ENCODE data around the gene DUS2. TPM values are rescaled to one million over a fixed set of nuclear protein-coding genes. Genes with fewer than 3 reads are reported as not detected.

DUS2 gene
- total and polyA plus RNA-seq, 9 of the 15 experiments (the other 6 are each of a cell fraction or from before 2014, with no cell fraction given): 5.8 to 22.5 (median 20.6) TPM

DNA sequence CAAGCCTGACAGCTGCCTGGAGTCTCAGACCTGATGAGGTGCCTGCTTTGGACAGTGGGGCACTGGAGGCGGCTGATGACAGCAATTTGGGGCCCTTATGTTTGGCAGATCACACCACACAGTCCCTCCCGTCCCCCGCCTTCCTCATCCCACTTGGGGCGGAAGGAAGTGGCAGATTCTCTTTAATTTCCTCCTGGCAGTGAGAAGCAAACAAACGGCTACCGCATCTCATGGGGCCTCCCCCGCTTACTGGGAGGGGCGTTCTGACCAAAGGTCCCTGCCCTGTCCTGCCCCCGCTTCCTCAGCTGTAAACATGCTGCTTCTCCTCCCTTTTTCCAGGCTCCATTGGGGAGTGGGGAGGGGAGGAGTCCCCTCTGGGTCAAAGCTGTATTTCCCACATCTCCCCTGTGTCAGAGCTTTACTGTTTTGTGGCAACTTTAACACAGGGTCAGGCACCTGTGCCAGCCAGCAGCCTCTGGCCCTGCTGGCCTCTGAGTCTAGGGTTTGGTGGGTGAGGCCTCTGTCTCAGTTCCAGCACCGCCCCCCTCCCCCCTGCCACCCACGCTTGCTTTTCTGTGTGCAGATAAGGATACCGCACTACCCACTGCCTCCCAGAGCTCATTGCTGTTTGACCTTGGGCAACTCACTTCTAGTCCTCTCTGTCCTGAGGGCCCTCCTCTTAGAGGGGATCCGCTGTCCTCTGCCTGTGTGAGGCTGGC lies 56.7 kb downstream of the DUS2 start (continued):
- TF ChIP-seq ZNF184 (CRISPR knock-in tag; IDR thresholded peaks at IDR 0.05) (no peak), ZNF311 (CRISPR knock-in tag; IDR thresholded peaks at IDR 0.05) (peak; percentile 59; the same call in 1 of the 2 replicates), HIVEP1 (CRISPR knock-in tag; IDR thresholded peaks at IDR 0.05) (peak; percentile 79; the same call in 1 of the 2 replicates), ZNF707 (CRISPR knock-in tag; conservative IDR thresholded peaks at IDR 0.05) (no peak), ZNF699 (CRISPR knock-in tag; IDR thresholded peaks at IDR 0.05; ENCODE audit: insufficient replicate concordance) (peak; percentile 6), ZNF263 (CRISPR knock-in tag; IDR thresholded peaks at IDR 0.05; ENCODE audit: borderline replicate concordance) (peak; percentile 89), HDAC2 (IDR thresholded peaks at IDR 0.05) (peak; percentile 60; the same call in 1 of the 2 replicates), EHMT2 (IDR thresholded peaks at IDR 0.05) (no peak), ZKSCAN1 (IDR thresholded peaks at IDR 0.05; ENCODE audit: low read depth, low read length) (no peak)
- TF ChIP-seq, protein P1, sequence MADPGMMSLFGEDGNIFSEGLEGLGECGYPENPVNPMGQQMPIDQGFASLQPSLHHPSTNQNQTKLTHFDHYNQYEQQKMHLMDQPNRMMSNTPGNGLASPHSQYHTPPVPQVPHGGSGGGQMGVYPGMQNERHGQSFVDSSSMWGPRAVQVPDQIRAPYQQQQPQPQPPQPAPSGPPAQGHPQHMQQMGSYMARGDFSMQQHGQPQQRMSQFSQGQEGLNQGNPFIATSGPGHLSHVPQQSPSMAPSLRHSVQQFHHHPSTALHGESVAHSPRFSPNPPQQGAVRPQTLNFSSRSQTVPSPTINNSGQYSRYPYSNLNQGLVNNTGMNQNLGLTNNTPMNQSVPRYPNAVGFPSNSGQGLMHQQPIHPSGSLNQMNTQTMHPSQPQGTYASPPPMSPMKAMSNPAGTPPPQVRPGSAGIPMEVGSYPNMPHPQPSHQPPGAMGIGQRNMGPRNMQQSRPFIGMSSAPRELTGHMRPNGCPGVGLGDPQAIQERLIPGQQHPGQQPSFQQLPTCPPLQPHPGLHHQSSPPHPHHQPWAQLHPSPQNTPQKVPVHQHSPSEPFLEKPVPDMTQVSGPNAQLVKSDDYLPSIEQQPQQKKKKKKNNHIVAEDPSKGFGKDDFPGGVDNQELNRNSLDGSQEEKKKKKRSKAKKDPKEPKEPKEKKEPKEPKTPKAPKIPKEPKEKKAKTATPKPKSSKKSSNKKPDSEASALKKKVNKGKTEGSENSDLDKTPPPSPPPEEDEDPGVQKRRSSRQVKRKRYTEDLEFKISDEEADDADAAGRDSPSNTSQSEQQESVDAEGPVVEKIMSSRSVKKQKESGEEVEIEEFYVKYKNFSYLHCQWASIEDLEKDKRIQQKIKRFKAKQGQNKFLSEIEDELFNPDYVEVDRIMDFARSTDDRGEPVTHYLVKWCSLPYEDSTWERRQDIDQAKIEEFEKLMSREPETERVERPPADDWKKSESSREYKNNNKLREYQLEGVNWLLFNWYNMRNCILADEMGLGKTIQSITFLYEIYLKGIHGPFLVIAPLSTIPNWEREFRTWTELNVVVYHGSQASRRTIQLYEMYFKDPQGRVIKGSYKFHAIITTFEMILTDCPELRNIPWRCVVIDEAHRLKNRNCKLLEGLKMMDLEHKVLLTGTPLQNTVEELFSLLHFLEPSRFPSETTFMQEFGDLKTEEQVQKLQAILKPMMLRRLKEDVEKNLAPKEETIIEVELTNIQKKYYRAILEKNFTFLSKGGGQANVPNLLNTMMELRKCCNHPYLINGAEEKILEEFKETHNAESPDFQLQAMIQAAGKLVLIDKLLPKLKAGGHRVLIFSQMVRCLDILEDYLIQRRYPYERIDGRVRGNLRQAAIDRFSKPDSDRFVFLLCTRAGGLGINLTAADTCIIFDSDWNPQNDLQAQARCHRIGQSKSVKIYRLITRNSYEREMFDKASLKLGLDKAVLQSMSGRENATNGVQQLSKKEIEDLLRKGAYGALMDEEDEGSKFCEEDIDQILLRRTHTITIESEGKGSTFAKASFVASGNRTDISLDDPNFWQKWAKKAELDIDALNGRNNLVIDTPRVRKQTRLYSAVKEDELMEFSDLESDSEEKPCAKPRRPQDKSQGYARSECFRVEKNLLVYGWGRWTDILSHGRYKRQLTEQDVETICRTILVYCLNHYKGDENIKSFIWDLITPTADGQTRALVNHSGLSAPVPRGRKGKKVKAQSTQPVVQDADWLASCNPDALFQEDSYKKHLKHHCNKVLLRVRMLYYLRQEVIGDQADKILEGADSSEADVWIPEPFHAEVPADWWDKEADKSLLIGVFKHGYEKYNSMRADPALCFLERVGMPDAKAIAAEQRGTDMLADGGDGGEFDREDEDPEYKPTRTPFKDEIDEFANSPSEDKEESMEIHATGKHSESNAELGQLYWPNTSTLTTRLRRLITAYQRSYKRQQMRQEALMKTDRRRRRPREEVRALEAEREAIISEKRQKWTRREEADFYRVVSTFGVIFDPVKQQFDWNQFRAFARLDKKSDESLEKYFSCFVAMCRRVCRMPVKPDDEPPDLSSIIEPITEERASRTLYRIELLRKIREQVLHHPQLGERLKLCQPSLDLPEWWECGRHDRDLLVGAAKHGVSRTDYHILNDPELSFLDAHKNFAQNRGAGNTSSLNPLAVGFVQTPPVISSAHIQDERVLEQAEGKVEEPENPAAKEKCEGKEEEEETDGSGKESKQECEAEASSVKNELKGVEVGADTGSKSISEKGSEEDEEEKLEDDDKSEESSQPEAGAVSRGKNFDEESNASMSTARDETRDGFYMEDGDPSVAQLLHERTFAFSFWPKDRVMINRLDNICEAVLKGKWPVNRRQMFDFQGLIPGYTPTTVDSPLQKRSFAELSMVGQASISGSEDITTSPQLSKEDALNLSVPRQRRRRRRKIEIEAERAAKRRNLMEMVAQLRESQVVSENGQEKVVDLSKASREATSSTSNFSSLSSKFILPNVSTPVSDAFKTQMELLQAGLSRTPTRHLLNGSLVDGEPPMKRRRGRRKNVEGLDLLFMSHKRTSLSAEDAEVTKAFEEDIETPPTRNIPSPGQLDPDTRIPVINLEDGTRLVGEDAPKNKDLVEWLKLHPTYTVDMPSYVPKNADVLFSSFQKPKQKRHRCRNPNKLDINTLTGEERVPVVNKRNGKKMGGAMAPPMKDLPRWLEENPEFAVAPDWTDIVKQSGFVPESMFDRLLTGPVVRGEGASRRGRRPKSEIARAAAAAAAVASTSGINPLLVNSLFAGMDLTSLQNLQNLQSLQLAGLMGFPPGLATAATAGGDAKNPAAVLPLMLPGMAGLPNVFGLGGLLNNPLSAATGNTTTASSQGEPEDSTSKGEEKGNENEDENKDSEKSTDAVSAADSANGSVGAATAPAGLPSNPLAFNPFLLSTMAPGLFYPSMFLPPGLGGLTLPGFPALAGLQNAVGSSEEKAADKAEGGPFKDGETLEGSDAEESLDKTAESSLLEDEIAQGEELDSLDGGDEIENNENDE (IDR thresholded peaks at IDR 0.05; ENCODE audit: low read depth, low read length): peak; percentile 9
- TF ChIP-seq, protein P2, sequence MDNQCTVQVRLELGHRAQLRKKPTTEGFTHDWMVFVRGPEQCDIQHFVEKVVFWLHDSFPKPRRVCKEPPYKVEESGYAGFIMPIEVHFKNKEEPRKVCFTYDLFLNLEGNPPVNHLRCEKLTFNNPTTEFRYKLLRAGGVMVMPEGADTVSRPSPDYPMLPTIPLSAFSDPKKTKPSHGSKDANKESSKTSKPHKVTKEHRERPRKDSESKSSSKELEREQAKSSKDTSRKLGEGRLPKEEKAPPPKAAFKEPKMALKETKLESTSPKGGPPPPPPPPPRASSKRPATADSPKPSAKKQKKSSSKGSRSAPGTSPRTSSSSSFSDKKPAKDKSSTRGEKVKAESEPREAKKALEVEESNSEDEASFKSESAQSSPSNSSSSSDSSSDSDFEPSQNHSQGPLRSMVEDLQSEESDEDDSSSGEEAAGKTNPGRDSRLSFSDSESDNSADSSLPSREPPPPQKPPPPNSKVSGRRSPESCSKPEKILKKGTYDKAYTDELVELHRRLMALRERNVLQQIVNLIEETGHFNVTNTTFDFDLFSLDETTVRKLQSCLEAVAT (IDR thresholded peaks at IDR 0.05): peak; percentile 22 to 29; a peak in 1 of 4 replicates
